Esophagus squamous epithelium (tissue), 5 donors: ENCODE data around the gene NLGN1. TPM values are rescaled to one million over a fixed set of nuclear protein-coding genes. Genes with fewer than 3 reads are reported as not detected.

ENCODE experiments used
- DNase-seq: peaks from one replicate; lab custom pipeline; 2025; lab: John Stamatoyannopoulos, UW
- H3K27ac ChIP-seq, 4 donors: fragments of 200-600 bp; sonication (generic); one replicate each; pipeline ENCODE4 v1.5.1; 2016 to 2019; ENCODE audit warnings: mild to moderate bottlenecking in 1 of 4
- H3K27me3 ChIP-seq, 4 donors: fragments of 200-600 bp; sonication (generic); 1 replicate in 3 of 4; 2 replicates in 1 of 4; pipeline versions ENCODE4 v1.5.1 to v1.6.0; 2017 to 2021; ENCODE audit warnings: antibody characterized with exemption in 1 of 4
- H3K36me3 ChIP-seq, 3 donors: fragments of 200-600 bp; sonication (generic); one replicate each; pipeline ENCODE4 v1.5.1; 2016 to 2019
- H3K4me1 ChIP-seq, 3 donors: fragments of 200-600 bp; sonication (generic); one replicate each; pipeline ENCODE4 v1.5.1; 2017 to 2019
- H3K4me3 ChIP-seq, 4 donors: fragments of 200-600 bp; sonication (generic); 1 replicate in 3 of 4; 2 replicates in 1 of 4; pipeline ENCODE4 v1.5.1; 2016 to 2019; ENCODE audit warnings: mild to moderate bottlenecking in 2 of 4, moderate library complexity in 1 of 4
- H3K9me3 ChIP-seq, 3 donors: fragments of 200-600 bp; sonication (generic); one replicate each; pipeline ENCODE4 v1.5.1; 2016 to 2019
- CTCF ChIP-seq, 6 experiments: fragments of 450-650 bp in 4 of 6; fragments of 200-600 bp in 2 of 6; sonication (generic) in 2 of 6; IDR thresholded peaks; one replicate each; pipeline ENCODE4 v1.5.1; 2016 to 2019; ENCODE audit warnings: antibody characterized with exemption in 6 of 6, mild to moderate bottlenecking in 4 of 6, moderate library complexity in 4 of 6
- POLR2A ChIP-seq, 4 donors: fragments of 450-650 bp; IDR thresholded peaks; one replicate each; pipeline ENCODE4 v1.6.1; 2017; ENCODE audit warnings: antibody characterized with exemption in 4 of 4, mild to moderate bottlenecking in 4 of 4, moderate library complexity in 3 of 4
- WGBS, 2 donors: methylation state at CpG; one replicate each; pipeline ENCODE4 v1.1.5; 2018; 5-methylcytosine and 5-hydroxymethylcytosine counted together
- intact Hi-C: fragments of 100-400 bp; cut with DNase I; formaldehyde crosslinking; loops from one replicate; pipeline ENCODE4 v1.15.0; 2022
- total RNA-seq, 4 donors: library from RNA; depleted of rRNA; stranded (reverse); fragments of >200 nt; gene quantifications; one replicate each; pipeline ENCODE4 v1.1.0, GENCODE V29; 2016
- donor health status: DM: yes; HTN: yes; CAD: no.

Gene NLGN1
- total RNA-seq, 4 donors from 2014 or later, result 0.34 to 12.6 (median 2.9) TPM

- intact Hi-C loops, result no loop called here
- 20 to 27% methylated on average over 4 of the region's 4 CpGs for WGBS, 2 donors
- no peaks in the 10 kb centered on the region for H3K4me1 ChIP-seq
Measured at GRCh38 chr3:173889596-173889995, 492.1 kb downstream of the NLGN1 start.

GRCh38 chr3:173890091-173890490 is 492.5 kb downstream of the NLGN1 start:
- H3K27me3 ChIP-seq, result no peaks in the 10 kb centered on the region
- intact Hi-C loops, result no loop called here
- DNase-seq, result no peak
- TF ChIP-seq CTCF (IDR thresholded peaks at IDR 0.05) (no peak), POLR2A (IDR thresholded peaks at IDR 0.05) (no peak)
- WGBS, 2 donors, result 69 to 81% methylated on average over 4 of the region's 4 CpGs
- no peaks in the 10 kb centered on the region for H3K9me3 ChIP-seq
- H3K27ac ChIP-seq, result no peak overlapping the region
- no peaks in the 10 kb centered on the region for H3K4me1 ChIP-seq
- H3K36me3 ChIP-seq, result no peaks in the 10 kb centered on the region
- no peak overlapping the region for H3K4me3 ChIP-seq

More at GRCh38 chr3:173889596-173889995, 492.1 kb downstream of the NLGN1 start:
- DNase-seq, result no peak
- TF ChIP-seq POLR2A (IDR thresholded peaks at IDR 0.05) (no peak), CTCF (IDR thresholded peaks at IDR 0.05) (no peak)
- Histone ChIP-seq H3K36me3 (no peaks in the 10 kb centered on the region), H3K4me3 (no peak overlapping the region), H3K27me3 (no peaks in the 10 kb centered on the region), H3K27ac (no peak overlapping the region), H3K9me3 (no peaks in the 10 kb centered on the region)

GRCh38 chr3:173891272-173892100 is 493.9 kb downstream of the NLGN1 start:
- Histone ChIP-seq H3K4me3 (no peak overlapping the region), H3K9me3 (no peaks in the 10 kb centered on the region), H3K4me1 (no peaks in the 10 kb centered on the region), H3K27me3 (no peaks in the 10 kb centered on the region), H3K27ac (no peak overlapping the region), H3K36me3 (no peaks in the 10 kb centered on the region)
- no peak for DNase-seq
- no peak for TF ChIP-seq CTCF (IDR thresholded peaks at IDR 0.05)
- WGBS, 2 donors, result 78 to 81% methylated on average over 4 of the region's 4 CpGs
- intact Hi-C loops, result no loop called here

GRCh38 chr3:173892547-173892946 is 495.0 kb downstream of the NLGN1 start:
- intact Hi-C loops, result no loop called here
- no peak for DNase-seq
- Histone ChIP-seq H3K9me3 (no peaks in the 10 kb centered on the region), H3K36me3 (no peaks in the 10 kb centered on the region), H3K4me3 (no peak overlapping the region), H3K4me1 (no peaks in the 10 kb centered on the region), H3K27me3 (no peaks in the 10 kb centered on the region), H3K27ac (no peak overlapping the region)
- TF ChIP-seq CTCF (IDR thresholded peaks at IDR 0.05) (no peak), POLR2A (IDR thresholded peaks at IDR 0.05) (no peak)
- WGBS, 2 donors, result 43 to 52% methylated on average over 4 of the region's 4 CpGs

- Histone ChIP-seq H3K4me1 (no peaks in the 10 kb centered on the region), H3K4me3 (no peak overlapping the region), H3K36me3 (no peaks in the 10 kb centered on the region), H3K27me3 (no peaks in the 10 kb centered on the region), H3K9me3 (no peaks in the 10 kb centered on the region), H3K27ac (no peak overlapping the region)
- TF ChIP-seq CTCF (IDR thresholded peaks at IDR 0.05) (no peak), POLR2A (IDR thresholded peaks at IDR 0.05) (no peak)
- intact Hi-C loops, result no loop called here
- no peak for DNase-seq
- 74 to 85% methylated on average over 4 of the region's 4 CpGs for WGBS, 2 donors
Measured at GRCh38 chr3:173893066-173893465, 495.5 kb downstream of the NLGN1 start.
